ENCODE results near the gene EGFL7.

DNA sequence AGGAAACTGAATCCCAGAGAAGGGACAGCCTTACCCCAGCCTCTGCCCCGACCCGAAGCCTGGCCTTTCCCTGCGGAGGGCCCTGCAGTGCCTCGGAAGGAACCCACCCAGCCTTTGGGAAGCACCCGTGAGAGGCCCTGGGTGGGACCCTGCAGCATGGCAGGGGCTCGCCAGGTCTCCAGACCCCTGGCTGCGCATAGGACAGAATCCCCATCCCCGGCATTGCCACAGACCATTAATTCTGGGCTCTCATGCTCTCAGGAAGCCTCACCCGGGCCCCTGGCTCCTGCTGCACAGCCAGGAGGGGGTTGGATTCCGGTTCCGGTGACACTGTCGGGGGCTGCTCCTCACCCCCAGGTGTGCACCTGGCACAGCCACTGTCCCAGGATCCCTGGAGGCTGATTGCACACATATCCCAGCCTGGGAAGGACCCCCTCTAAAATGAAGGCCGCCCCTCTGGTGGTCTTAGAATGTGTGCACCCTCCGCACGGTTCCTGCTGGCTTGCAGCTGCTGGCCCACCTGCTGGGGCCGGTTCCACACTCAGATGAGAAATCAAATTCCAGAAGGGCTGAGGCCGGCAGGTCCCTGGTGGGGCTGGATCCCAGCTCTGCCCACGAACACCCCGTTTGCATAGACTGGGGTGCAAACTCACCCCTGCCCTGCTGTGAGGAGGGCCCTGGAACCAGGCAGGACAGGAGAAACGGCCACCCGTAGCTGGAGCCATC is 4.7 kb downstream of the EGFL7 start:
- TF ChIP-seq, protein P1, sequence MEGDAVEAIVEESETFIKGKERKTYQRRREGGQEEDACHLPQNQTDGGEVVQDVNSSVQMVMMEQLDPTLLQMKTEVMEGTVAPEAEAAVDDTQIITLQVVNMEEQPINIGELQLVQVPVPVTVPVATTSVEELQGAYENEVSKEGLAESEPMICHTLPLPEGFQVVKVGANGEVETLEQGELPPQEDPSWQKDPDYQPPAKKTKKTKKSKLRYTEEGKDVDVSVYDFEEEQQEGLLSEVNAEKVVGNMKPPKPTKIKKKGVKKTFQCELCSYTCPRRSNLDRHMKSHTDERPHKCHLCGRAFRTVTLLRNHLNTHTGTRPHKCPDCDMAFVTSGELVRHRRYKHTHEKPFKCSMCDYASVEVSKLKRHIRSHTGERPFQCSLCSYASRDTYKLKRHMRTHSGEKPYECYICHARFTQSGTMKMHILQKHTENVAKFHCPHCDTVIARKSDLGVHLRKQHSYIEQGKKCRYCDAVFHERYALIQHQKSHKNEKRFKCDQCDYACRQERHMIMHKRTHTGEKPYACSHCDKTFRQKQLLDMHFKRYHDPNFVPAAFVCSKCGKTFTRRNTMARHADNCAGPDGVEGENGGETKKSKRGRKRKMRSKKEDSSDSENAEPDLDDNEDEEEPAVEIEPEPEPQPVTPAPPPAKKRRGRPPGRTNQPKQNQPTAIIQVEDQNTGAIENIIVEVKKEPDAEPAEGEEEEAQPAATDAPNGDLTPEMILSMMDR (IDR thresholded peaks at IDR 0.05), result no peak
- TF ChIP-seq POLR2AphosphoS5 (IDR thresholded peaks at IDR 0.05) (no peak), POLR2A (IDR thresholded peaks at IDR 0.05) (no peak)
